ENCODE results near the gene DUSP15.

DUSP15 gene

DNA sequence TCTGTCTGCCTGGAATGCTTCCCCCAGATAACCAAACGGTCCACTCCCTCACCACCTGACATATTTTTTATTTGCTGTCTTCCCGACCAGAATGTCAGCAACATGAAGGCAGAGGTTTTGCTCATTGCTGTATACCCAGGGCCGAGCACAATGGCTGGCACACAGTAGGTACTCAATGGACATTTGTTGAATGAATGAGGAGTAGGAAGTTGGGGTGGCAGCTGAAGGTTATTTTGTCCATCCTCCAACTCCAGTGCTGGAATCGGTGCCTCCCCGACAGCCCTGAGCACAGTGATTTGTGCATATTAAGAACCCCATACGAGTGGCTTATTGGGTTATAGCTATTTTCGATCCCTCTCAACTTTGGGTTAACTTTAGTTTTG is 10.3 kb downstream of the DUSP15 start:
- DNase-seq: no peak

DNA sequence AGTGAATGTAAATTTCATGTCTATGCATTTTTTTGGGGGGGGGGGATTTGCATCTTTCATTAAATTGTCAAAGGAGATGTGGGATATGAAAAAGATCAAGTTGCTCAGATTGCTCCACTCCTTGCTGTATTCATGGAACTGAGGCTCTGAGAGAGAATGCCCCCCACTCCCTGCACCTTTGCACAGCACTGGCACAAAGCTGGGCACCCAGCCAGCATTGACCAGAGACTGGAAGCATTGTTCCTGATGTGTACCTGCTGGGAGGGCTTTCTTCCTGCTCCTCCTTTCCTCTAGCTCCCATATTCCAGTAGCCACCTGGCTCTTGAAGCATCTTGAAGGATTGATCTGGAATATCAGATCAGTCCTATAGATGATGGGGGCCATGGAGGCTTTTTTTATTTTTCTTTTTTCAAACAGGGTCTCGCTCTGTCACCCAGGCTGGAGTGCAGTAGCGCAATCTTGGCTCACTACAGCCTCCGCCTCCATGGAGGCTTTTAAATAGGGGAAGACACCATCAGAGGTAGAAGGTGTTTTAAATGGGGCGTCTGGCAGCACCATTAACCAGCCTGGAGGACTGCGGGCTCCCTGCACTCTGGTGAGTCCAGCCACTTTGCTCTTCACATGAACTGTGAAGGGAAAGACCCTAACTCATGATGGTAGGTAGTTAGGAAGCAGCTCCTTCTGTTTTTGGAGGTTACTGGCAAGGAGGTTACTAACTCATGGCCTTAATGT is 10.9 kb downstream of the DUSP15 start:
- DNase-seq: no peak

DNA sequence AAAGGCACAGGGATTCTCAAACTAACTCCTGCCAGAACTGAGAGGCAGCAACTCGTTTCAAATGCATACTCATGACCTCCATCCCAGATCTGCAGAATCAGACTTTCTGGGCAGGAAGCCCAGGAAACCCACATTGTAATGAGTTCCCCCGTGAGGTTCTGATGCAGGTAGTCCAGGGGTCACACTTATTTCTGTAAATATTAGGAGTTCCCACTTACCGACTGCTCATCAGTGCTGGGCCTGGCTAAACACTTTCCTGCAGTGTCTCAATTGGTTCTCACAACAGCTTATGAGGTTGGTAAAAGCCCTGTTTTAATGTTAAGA is 11.6 kb downstream of the DUSP15 start:
- no peak for DNase-seq

DNA sequence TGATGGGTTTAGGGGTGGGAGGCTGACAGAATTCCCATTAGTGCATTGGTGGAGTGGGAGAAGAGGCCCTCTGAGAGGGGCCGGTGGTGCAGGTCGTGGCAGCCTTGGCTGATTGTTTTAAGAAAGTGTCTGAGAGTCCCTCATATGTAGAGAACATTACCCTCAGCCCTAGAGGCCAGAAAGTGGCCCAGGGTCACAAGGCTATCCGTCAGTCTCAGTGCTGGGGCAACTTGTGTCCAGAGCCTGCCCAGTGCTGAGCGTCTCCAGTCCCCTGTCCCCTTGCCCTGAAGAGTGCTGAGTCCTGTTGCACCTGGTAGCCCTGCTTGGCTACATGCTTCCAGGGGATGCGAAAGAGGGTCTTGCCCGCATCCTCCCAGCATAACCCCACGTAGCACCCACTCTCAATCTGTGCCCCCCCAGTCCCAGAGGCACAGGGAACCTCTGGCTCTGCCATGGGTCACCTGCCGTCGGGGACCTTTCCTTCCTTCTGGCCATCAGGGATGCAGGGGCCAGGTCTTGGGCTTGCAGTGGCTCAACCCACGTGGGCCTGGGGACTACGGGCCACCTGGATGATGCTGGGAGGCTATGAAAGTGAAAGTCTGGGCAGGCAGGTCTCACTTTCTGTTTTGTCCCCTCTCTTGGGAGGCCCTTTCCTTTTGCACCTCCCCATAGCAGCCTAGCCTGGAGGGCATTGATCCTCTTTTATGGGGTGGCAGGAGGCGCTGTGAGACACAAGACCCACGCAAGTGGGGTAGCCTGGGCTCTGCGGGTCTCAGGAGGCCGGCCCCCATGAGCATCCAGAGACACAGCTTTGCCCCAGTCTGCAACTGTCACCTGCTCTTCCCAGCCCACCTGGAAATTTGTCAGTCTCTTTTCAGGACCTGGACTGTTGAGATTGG is 12.2 kb downstream of the DUSP15 start:
- no peak for DNase-seq

DNA sequence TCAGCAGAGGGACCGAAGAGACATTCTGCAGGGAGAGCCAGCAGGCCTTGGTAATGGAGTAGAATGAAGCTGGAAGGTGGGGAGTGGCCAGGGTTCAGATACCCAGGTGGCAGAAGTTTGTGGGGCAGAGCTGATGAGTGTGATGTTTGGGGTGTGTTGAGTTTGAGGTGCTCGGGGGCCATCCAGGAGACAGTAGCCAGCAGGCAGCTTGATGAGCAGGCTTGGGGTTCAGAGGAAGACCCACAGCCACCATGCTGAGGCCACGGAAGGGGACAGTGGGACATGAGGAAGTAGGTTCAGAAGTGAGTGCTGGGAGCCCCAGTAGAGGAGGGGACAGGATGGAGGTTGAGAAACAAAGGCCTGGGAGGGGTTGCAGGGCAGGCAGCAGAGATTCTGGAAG is 13.8 kb downstream of the DUSP15 start:
- no peak for DNase-seq

DNA sequence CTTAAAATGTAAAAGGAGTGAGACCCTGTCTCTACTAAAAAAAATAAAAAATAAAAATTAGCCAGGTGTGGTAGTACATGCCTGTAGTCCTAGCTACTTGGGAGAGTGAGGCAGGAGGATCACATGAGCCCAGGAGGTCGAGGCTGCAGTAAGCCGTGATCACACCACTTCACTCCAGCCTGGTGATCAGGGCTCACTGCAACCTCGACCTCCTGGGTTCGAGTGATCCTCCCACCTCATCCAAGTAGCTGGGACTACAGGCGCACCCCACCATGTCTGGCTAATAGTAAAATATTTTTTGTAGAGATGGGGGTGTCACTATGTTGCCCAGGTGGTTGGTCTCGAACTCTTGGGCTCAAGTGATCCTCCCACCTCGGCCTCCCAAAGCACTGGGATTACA is 16.8 kb downstream of the DUSP15 start:
- no peak for DNase-seq

DNA sequence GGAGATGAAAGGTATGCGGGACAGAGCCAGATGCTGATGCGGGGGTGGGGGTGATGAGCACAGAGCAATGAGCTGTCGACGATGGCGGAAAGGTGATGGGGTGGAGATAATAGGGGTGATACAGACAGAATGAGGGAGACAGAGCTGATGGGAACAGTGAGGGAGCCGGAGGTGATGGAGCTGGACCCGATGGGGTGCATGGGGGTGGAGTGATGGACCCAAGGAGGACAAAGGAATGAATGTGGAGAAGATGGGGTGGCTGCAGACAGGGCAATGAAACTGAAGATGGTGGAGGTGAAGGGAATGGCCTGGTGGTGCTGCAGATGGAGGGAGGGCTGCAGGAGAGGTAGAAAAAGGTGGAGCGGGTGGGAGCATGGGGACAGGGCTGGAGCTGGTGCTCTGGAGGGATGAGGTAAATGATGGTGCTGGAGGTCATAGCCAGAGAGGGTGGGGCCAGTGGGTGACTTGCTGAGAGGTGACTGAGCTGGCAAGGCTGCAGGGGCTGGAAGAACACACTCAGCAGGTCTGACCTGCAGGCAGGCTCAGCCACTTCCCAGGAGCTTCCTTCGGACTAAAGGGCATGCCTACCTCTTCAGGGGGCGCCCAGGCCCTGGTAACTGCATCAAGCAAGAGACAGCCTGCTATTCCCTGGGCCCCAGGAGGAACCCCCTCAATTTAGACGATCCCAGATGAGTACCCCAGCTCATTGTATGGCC is 18.9 kb downstream of the DUSP15 start:
- no peak for DNase-seq

DNA sequence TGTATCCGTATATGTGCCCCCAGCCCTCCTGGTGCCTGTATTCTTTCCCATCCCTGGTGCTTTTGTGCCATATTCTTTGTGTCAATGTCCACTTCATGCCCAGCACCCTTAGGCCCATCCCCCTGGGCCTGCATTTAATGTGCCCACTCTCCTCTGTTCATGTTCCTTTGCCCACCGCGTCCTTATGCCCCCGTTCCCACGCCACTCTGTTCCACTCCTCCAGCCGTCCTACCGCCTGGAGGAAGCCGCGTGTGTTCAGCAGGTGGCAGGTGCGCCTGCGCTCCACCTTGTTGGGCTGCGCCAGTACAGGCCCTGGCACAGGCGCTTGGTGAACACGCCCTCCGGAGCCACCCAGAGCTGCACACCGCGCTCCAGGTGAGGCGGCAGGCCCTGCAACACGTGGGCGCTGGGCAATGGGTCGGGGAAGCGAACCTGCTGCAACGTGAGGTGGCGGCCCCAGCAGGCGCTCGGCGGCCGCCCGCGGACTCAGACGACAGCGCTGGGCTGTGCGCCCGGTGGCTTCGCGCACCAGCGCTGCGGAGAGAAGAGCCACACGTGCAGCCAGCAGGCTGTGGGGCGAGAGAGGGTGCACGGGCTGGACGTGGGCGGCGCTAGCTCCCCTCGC is 20.9 kb downstream of the DUSP15 start:
- DNase-seq: no peak

DNA sequence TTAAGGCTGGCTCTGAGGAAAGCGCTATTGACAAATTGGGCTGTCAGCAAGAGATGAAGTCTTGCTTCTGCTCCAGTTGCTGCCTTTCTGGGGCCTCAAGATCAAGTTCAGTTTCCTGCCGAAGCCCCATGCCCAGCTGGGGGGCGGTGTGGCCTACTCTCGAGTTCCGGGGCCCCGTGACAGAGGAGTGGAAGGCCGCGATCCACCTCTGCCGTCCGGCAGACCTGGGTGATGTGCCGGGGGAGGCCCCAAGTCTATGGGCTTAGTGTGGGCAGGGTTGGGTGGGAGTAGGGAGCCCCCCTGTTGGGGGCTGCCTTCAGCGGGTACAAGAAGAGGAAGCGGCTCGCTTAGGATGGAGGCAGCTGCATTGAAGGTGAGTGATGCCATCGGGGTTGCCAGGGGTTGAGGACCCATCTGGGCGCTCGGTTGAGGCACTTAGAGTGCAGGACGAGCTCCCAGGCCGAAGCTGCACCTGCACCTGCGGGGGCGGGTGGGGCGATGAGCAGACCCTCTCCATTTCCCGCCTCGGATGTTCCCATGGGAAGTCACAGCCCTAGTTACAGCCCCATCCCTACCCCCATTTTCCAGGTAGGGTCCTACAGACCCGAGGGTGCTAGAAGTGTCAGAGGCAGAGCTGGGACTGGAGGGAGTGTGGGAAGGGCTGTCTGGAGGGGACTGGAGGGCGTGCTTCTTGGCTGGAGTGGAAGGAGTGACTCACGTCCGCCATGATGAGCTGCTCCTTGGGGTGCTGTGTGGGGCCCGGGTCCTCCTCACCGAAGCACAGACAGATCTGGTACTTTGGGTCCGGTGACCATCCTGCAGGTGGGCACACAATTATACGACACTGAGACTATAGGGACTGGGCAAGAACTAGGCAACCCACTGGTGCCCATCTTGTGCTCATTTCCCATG is 22.0 kb downstream of the DUSP15 start:
- DNase-seq: no peak

GRCh38 chr20:31846793-31847138 is 23.6 kb downstream of the DUSP15 start:
- DNase-seq: no peak

GRCh38 chr20:31845300-31845863 is 24.9 kb downstream of the DUSP15 start, which contains the start of gene FOXS1:
TSS of gene FOXS1 (minus strand) at chr20:31845604. CDS start at chr20:31845542, 62 bp downstream.
- no peak for DNase-seq

- DNase-seq: no peak
Observed at GRCh38 chr20:31844737-31845299, 25.5 kb downstream of the DUSP15 start.

DNA sequence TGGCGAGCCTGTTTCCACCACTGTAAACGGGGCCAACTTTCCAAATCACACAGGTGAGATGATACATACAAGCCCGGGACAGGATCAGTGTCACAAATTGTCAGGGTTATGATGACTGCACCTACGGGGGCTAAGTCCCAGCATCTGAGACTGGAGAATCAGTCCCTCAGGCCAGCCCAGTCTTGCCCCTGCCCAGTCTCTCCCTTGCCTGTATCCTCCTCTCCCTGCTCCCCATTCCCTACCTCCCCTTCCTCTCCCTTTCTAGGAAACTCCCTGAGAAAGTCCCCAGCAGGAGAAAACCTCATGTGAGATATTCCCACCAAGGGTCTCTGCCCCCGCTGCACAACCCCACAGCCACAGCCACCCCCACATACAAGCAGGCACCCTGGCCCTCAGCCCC is 26.4 kb downstream of the DUSP15 start:
- no peak for DNase-seq

DNA sequence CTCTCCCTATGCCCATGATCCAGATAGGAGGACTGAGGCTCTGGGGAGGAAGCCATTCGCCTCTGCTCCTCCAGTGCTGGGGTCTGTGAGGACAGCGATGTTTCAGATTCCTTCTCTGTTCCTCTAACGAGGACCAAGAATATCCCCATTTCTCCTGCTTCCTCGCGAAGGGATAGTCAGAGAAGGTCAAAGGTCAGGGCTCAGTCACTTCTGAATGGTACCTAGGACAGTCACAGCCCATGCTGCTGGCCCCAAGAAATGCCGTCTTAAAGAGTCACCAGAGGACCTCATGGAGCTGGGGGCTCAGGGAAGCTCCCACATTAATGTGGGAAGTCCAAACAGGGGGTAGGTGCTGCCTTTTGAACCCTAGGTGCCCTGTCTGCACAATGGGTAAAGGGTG is 27.0 kb downstream of the DUSP15 start:
- DNase-seq: no peak

GRCh38 chr20:31842471-31843157 is 27.7 kb downstream of the DUSP15 start:
- no peak for DNase-seq

DNA sequence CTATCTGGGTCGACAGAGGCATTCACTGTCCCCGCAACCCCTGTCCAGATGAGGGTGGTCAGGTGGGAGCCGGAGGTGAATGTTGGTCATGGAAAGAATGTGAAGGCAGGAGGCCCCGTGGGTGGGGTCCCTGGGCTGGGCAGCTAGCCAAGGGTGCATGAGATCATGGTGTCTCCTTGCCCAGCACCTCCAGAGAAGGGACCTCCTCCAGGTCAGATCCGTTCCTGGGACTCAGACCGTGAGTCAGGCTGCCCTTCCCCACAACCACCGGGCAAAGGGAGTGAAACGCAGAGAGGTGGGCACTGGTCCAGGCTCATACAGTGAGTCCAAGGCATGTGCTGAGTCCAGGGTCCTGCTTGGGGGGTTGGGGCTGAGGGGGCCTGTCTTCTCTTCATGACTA is 28.4 kb downstream of the DUSP15 start:
- no peak for DNase-seq

DNA sequence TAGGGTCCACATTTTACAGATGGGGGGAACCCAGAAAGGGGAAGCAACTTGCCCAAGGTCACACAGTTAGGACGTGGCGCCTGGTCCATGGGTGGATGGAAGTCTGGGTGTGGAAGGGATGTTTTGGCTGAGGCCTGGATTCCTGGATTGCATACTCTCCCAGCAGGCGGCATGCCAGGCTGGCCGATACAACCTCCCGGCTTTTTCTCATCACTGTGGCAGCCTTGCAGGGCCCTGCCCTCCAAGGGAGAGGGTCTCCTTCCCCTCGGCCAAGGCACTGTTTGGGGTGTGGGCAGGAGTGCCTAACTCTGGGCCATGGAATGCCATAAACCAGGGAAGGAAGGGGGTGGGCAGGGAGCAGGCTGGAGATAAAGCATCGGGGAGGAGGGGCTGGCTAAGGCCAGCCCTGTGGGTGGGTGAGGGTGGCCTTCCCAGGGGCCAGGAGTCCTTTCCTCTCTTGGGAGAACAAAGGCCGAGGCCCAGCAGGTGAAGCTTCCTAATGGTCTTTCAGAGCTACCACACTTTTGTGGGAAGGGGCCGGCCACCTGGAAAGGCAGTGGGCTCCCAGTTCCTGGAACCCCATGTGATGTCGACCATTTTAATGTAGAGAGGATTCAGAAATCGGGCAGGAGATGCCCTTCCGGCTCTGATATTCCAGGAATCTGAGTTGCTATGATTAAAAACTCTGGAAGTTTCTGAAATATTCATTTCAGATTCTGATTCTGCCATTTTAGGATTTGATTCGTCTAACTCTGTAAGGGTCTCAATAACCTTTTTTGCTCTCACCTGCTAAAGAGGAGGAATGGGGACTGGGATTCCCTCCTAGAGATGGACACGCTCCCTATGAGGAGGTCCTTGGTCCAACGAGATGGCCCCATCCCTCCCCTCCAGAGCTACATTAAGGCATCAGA is 29.2 kb downstream of the DUSP15 start:
- no peak for DNase-seq

GRCh38 chr20:31839782-31840487 is 30.4 kb downstream of the DUSP15 start:
- DNase-seq: no peak

DNA sequence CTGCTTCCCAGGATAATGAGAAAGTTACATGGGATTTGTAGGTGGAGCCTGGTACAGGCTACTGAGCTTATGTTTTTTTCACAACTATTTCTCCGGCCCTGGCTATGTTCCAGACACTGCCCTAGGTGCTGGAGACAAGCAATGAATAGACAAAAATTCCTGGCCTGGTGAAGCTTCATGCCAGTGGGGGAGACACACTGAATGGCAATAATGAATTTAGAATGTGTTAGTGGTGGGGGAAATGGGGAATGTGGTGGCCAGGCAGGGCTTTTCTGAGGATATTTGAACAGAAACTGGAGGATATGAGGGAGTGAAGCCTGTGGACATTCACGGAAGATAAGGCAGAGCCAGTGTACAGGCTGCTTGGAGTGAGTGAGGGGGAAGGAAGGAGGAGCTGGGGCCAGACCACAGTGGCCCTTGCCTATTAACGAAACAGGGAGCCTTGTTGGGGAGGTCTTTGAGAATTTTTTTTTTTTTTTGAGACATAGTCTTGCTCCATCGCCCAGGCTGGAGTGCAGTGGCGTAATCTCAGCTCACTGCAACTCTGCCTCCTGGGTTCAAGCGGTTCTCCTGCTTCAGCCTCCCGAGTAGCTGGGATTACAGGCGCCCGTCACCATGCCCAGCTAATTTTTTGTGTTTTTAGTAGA is 31.6 kb downstream of the DUSP15 start:
- DNase-seq: no peak
